A549 (cell line): ENCODE results near the gene ERGIC1. TPM values are rescaled to one million over a fixed set of nuclear protein-coding genes. Genes with fewer than 3 reads are reported as not detected.

Source experiments
- ATAC-seq, 2 experiments: fragments of 200-7000 bp in 1 of 2; fragments of >200 bp in 1 of 2; cut with Nextera tagmentation in 1 of 2; cut with Tn5 transposase in 1 of 2; 3 replicates each; pipeline versions ENCODE4 v1.8.0 to v1.9.1; 2018 to 2020; ENCODE audit warnings: mild to moderate bottlenecking in 1 of 2, moderate library complexity in 1 of 2
- CTCF ChIA-PET: fragments of 300-600 bp; sonication (Branson Sonifier 250); formaldehyde crosslinking; extraction: SDS; loops from one replicate; lab custom pipeline; 2021; ENCODE audit warnings: antibody characterized with exemption, inconsistent platforms; lab: Yijun Ruan, JAX
- POLR2A ChIA-PET: fragments of 350-600 bp; formaldehyde crosslinking; extraction: SDS; loops from one replicate; lab custom pipeline; 2021; ENCODE audit warnings: antibody characterized with exemption, inconsistent platforms; lab: Yijun Ruan, JAX
- DNase-seq, 2 experiments: peaks; one replicate each; pipeline versions ENCODE4 v3.0.0 to v3.0.0-alpha.2; 2011 to 2016; ENCODE audit warnings: low read depth in 1 of 2, low spot score in 1 of 2
- FAIRE-seq: peaks from 2 replicates; lab custom pipeline; 2011; peaks lifted over from hg19 to GRCh38; lab: Jason Lieb, UNC
- H3K27ac ChIP-seq, 2 experiments: fragments of >200 bp; sonication (Bioruptor Twin); formaldehyde crosslinking; 3 replicates each; pipeline ENCODE4 v1.5.1; 2016 to 2017
- H3K4me1 ChIP-seq: fragments of >200 bp; sonication (Bioruptor Twin); formaldehyde crosslinking; 3 replicates; pipeline ENCODE4 v1.6.1; 2016
- H3K4me2 ChIP-seq: fragments of >200 bp; sonication (Bioruptor Twin); formaldehyde crosslinking; 3 replicates; pipeline ENCODE4 v1.6.1; 2016
- H3K4me3 ChIP-seq: fragments of >200 bp; sonication (Bioruptor Twin); formaldehyde crosslinking; 3 replicates; pipeline ENCODE4 v1.5.1; 2016
- H3K9me3 ChIP-seq: fragments of >200 bp; sonication (Bioruptor Twin); formaldehyde crosslinking; 3 replicates; pipeline ENCODE4 v1.6.1; 2016
- CBX8 ChIP-seq: fragments of 200-600 bp; sonication (generic); IDR thresholded peaks from 2 replicates; pipeline ENCODE4 v1.6.1; 2016
- CEBPB ChIP-seq, 2 experiments: fragments of >200 bp in 1 of 2; sonication (Bioruptor Twin) in 1 of 2; formaldehyde crosslinking in 1 of 2; IDR thresholded peaks; 2 replicates each; pipeline ENCODE4 v1.6.1; 2012 to 2016
- EHF ChIP-seq: fragments of 250-450 bp; sonication (Bioruptor Pico); IDR thresholded peaks from 2 replicates; pipeline ENCODE4 v1.5.0; 2020; ENCODE audit warnings: mild to moderate bottlenecking
- EP300 ChIP-seq, 2 experiments: fragments of >200 bp; sonication (Bioruptor Twin); formaldehyde crosslinking; IDR thresholded peaks; 2 replicates in 1 of 2; 3 replicates in 1 of 2; pipeline ENCODE4 v1.6.1; 2016 to 2017
- ESRRA ChIP-seq: fragments of 150-350 bp; IDR thresholded peaks from 2 replicates; pipeline ENCODE4 v1.6.1; 2014; ENCODE audit warnings: mild to moderate bottlenecking, low read length, borderline replicate concordance
- FOSB ChIP-seq: fragments of 250-450 bp; sonication (Bioruptor Pico); IDR thresholded peaks from 2 replicates; pipeline ENCODE4 v1.5.0; 2020; ENCODE audit warnings: mild to moderate bottlenecking, moderate library complexity
- FOXS1 ChIP-seq: fragments of 250-450 bp; sonication (Bioruptor Pico); IDR thresholded peaks from 2 replicates; pipeline ENCODE4 v1.5.0; 2020; ENCODE audit warnings: mild to moderate bottlenecking, moderate library complexity
- GATA3 ChIP-seq: IDR thresholded peaks from 2 replicates; pipeline ENCODE4 v1.6.1; 2012; ENCODE audit warnings: borderline replicate concordance
- HDAC2 ChIP-seq: fragments of 200-600 bp; sonication (generic); IDR thresholded peaks from 2 replicates; pipeline ENCODE4 v1.6.1; 2016
- HEYL ChIP-seq: fragments of 250-450 bp; sonication (Bioruptor Pico); IDR thresholded peaks from 2 replicates; pipeline ENCODE4 v1.8.0; 2021; ENCODE audit warnings: mild to moderate bottlenecking, moderate library complexity
- JUN ChIP-seq, 2 experiments: fragments of >200 bp; sonication (Bioruptor Twin); formaldehyde crosslinking; IDR thresholded peaks; 2 replicates in 1 of 2; 3 replicates in 1 of 2; pipeline ENCODE4 v1.6.1; 2016 to 2017
- KDM5A ChIP-seq: fragments of 200-600 bp; sonication (generic); IDR thresholded peaks from 2 replicates; pipeline ENCODE4 v1.6.1; 2016; ENCODE audit warnings: antibody characterized with exemption, mild to moderate bottlenecking
- MAFK ChIP-seq: fragments of 450-650 bp; IDR thresholded peaks from 2 replicates; pipeline ENCODE4 v1.6.1; 2014; ENCODE audit not compliant: partially characterized antibody
- NR3C1 ChIP-seq: fragments of >200 bp; sonication (Bioruptor Twin); formaldehyde crosslinking; IDR thresholded peaks from 3 replicates; pipeline ENCODE4 v1.6.1; 2017
- PHF8 ChIP-seq: fragments of 200-600 bp; sonication (generic); IDR thresholded peaks from 2 replicates; pipeline ENCODE4 v1.6.1; 2016; ENCODE audit warnings: low read depth, mild to moderate bottlenecking, antibody characterized with exemption, moderate library complexity, borderline replicate concordance
- POLR2AphosphoS2 ChIP-seq: conservative IDR thresholded peaks from 2 replicates; pipeline ENCODE4 v1.6.1; 2012; ENCODE audit warnings: low read length, improper control_type of control experiment, inconsistent platforms
- RAD21 ChIP-seq, 2 experiments: fragments of >200 bp in 1 of 2; sonication (Bioruptor Twin) in 1 of 2; formaldehyde crosslinking in 1 of 2; IDR thresholded peaks in 1 of 2; conservative IDR thresholded peaks in 1 of 2; 2 replicates in 1 of 2; 3 replicates in 1 of 2; pipeline ENCODE4 v1.6.1; 2012 to 2018; ENCODE audit warnings: inconsistent platforms in 1 of 2
- RCOR1 ChIP-seq: fragments of 150-350 bp; IDR thresholded peaks from 2 replicates; pipeline ENCODE4 v1.6.1; 2014; ENCODE audit warnings: antibody characterized with exemption, low read length, low read depth
- RFX5 ChIP-seq: fragments of 450-650 bp; IDR thresholded peaks from 2 replicates; pipeline ENCODE4 v1.7.1; 2014; ENCODE audit warnings: antibody characterized with exemption, mild to moderate bottlenecking, moderate library complexity
- RNF2 ChIP-seq: fragments of 200-600 bp; sonication (generic); IDR thresholded peaks from 2 replicates; pipeline ENCODE4 v1.6.1; 2016; ENCODE audit warnings: low read depth, mild to moderate bottlenecking, antibody characterized with exemption, moderate library complexity, borderline replicate concordance
- SREBF2 ChIP-seq: fragments of 450-650 bp; IDR thresholded peaks from 2 replicates; pipeline ENCODE4 v1.6.1; 2014; ENCODE audit warnings: mild to moderate bottlenecking, moderate library complexity
- TFCP2L1 ChIP-seq: fragments of 250-450 bp; sonication (Bioruptor Pico); IDR thresholded peaks from 2 replicates; pipeline ENCODE4 v1.5.0; 2021; ENCODE audit warnings: mild to moderate bottlenecking
- ZC3H11A ChIP-seq: fragments of 450-650 bp; IDR thresholded peaks from 2 replicates; pipeline ENCODE4 v1.6.1; 2014; ENCODE audit warnings: antibody characterized with exemption, mild to moderate bottlenecking
- ZSCAN20 ChIP-seq: fragments of 250-450 bp; sonication (Bioruptor Pico); IDR thresholded peaks from 2 replicates; pipeline ENCODE4 v1.8.0; 2022; ENCODE audit warnings: mild to moderate bottlenecking, moderate library complexity
- WGBS: methylation state at CpG from one replicate; pipeline ENCODE4 v1.1.6; 2017; ENCODE audit errors: missing lambda C conversion rate; 5-methylcytosine and 5-hydroxymethylcytosine counted together
- polyA plus RNA-seq, 4 experiments: library from polyadenylated mRNA; depleted of rRNA in 3 of 4; stranded (reverse); fragments of >200 nt; fragmentation: RNase III in 1 of 4; extraction: RNeasy Plus Mini Kit Qiagen cat#74134 plus additional on column Dnase treatment in 1 of 4; gene quantifications; 2 replicates in 3 of 4; 3 replicates in 1 of 4; pipeline ENCODE4 v1.2.3, GENCODE V29; 2011 to 2017
- TF ChIP-seq, protein P1 (sequence below): fragments of 200-600 bp; sonication (generic); IDR thresholded peaks from 2 replicates; pipeline ENCODE4 v1.6.1; 2016; ENCODE audit warnings: antibody characterized with exemption, mild to moderate bottlenecking, moderate library complexity
- TF ChIP-seq, protein P2 (sequence below): IDR thresholded peaks from 2 replicates; pipeline ENCODE4 v1.6.1; 2012
- TF ChIP-seq, protein P3 (sequence below): fragments of 150-350 bp; IDR thresholded peaks from 2 replicates; pipeline ENCODE4 v1.6.1; 2014; ENCODE audit warnings: low read depth, mild to moderate bottlenecking, low read length
- TF ChIP-seq, protein P4 (sequence below): IDR thresholded peaks from 2 replicates; pipeline ENCODE4 v1.6.1; 2012
- TF ChIP-seq, protein P5 (sequence below): fragments of >200 bp; sonication (Bioruptor Twin); formaldehyde crosslinking; IDR thresholded peaks from 2 replicates; pipeline ENCODE4 v1.6.1; 2016
- TF ChIP-seq, protein P6 (sequence below): IDR thresholded peaks from 2 replicates; pipeline ENCODE4 v1.6.1; 2012; ENCODE audit warnings: low read depth, borderline replicate concordance
- TF ChIP-seq, protein P7 (sequence below): fragments of 250-450 bp; sonication (Bioruptor Pico); IDR thresholded peaks from 2 replicates; pipeline ENCODE4 v1.5.0; 2021; ENCODE audit warnings: mild to moderate bottlenecking, moderate library complexity, borderline replicate concordance

ERGIC1 gene
- polyA plus RNA-seq, 2 of the 4 experiments (the other 2 are of a cell fraction): 176 to 304 TPM

DNA sequence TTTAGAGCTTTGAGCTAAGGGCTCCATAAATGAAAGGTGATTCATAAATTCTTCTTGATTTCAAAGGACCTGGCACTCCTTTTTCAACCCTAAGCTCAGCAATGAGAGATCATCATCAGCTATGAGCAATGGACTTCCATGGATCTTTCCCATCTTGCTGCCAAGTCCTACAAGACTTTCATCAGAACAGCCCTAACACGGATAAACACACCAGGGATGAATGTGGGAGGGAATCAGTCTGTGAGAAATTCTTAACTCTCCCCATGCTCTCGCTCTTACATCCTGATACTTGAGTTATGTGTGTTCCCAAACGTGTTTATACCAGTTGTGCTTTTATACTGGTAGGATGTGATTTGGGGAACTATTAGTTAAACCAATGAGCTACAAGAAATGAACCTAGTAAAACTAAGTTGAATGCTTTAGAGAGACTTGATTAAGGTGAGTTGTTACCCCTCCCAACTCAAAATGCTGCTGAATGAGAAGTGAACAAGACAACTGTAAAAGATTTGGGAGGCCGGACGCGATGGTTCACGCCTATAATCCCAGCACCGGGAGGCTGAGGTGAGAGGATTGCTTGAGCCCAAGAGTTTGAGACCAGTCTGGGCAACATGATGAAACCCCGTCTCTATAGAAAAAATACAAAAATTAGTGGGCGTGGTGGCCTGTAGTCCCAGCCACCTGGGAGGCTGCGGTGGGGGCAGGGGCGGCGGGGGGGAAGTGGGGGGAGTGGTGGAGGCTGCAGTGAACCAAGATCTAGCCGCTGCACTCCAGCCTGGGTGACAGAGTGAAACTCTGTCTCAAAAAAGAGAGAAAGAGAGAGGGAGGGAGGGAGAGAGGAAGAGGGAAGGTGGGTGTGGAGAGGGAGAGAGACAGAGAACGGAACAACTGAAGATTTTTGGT lies 120.0 kb downstream of the ERGIC1 start:
- POLR2A ChIA-PET: interaction anchor here (0.9 to 1.6 kb wide), 6 partner anchors 23 to 239 kb away, joined by 3 to 12 read pairs (median 4); partner anchors contain the start of genes ATP6V0E1 and DUSP1
- H3K27ac ChIP-seq: peak overlapping the region; percentile 94 to 95
- DNase-seq (peak in 1 of 2 experiments; percentile 85), ATAC-seq (peak; percentile 36 to 37; a peak in 5 of 6 replicates), FAIRE-seq (no peak)
- H3K4me2 ChIP-seq: peak overlapping the region; percentile 39
- peaks cover 72% of the 10 kb centered on the region for H3K4me1 ChIP-seq
- 67% methylated on average over 13 of the region's 15 CpGs for WGBS
- H3K4me3 ChIP-seq: no peak overlapping the region
- CTCF ChIA-PET: interaction anchor here (1.0 to 3.9 kb wide), 9 partner anchors 9 to 247 kb away, joined by 3 to 34 read pairs (median 7); no protein-coding TSS in a partner anchor
- H3K9me3 ChIP-seq: no peaks in the 10 kb centered on the region
- TF ChIP-seq HDAC2 (no peak), RCOR1 (no peak), CBX8 (no peak), RFX5 (no peak), ZSCAN20 (CRISPR knock-in tag) (0 out of 2 replicates have a peak, but pooled peaks have one; percentile 45), TFCP2L1 (no peak), EHF (CRISPR knock-in tag) (no peak; the same call in 1 of the 2 replicates), POLR2AphosphoS2 (0 out of 2 replicates have a peak, but pooled peaks have one; percentile 61), ZC3H11A (no peak), ESRRA (no peak), RNF2 (no peak), FOSB (CRISPR knock-in tag) (no peak), HEYL (CRISPR knock-in tag) (no peak), SREBF2 (no peak), JUN (IDR thresholded peaks at IDR 0.05) (peak in 1 of 2 experiments; percentile 40; a peak in 1 of 5 replicates), FOXS1 (CRISPR knock-in tag) (no peak), RAD21 (conservative IDR thresholded peaks at IDR 0.05 in 1 of 2, IDR thresholded peaks at IDR 0.05 in 1 of 2) (no peak), CEBPB (IDR thresholded peaks at IDR 0.05) (no peak), GATA3 (peak; percentile 51; the same call in 1 of the 2 replicates), EP300 (IDR thresholded peaks at IDR 0.05) (peak; percentile 21 to 66; a peak in 2 of 5 replicates), KDM5A (no peak), PHF8 (no peak), NR3C1 (no peak), MAFK (no peak)
- TF ChIP-seq, protein P1, sequence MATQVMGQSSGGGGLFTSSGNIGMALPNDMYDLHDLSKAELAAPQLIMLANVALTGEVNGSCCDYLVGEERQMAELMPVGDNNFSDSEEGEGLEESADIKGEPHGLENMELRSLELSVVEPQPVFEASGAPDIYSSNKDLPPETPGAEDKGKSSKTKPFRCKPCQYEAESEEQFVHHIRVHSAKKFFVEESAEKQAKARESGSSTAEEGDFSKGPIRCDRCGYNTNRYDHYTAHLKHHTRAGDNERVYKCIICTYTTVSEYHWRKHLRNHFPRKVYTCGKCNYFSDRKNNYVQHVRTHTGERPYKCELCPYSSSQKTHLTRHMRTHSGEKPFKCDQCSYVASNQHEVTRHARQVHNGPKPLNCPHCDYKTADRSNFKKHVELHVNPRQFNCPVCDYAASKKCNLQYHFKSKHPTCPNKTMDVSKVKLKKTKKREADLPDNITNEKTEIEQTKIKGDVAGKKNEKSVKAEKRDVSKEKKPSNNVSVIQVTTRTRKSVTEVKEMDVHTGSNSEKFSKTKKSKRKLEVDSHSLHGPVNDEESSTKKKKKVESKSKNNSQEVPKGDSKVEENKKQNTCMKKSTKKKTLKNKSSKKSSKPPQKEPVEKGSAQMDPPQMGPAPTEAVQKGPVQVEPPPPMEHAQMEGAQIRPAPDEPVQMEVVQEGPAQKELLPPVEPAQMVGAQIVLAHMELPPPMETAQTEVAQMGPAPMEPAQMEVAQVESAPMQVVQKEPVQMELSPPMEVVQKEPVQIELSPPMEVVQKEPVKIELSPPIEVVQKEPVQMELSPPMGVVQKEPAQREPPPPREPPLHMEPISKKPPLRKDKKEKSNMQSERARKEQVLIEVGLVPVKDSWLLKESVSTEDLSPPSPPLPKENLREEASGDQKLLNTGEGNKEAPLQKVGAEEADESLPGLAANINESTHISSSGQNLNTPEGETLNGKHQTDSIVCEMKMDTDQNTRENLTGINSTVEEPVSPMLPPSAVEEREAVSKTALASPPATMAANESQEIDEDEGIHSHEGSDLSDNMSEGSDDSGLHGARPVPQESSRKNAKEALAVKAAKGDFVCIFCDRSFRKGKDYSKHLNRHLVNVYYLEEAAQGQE: no peak
- TF ChIP-seq, protein P2, sequence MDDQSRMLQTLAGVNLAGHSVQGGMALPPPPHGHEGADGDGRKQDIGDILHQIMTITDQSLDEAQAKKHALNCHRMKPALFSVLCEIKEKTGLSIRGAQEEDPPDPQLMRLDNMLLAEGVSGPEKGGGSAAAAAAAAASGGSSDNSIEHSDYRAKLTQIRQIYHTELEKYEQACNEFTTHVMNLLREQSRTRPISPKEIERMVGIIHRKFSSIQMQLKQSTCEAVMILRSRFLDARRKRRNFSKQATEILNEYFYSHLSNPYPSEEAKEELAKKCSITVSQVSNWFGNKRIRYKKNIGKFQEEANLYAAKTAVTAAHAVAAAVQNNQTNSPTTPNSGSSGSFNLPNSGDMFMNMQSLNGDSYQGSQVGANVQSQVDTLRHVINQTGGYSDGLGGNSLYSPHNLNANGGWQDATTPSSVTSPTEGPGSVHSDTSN: no peak
- TF ChIP-seq, protein P3, sequence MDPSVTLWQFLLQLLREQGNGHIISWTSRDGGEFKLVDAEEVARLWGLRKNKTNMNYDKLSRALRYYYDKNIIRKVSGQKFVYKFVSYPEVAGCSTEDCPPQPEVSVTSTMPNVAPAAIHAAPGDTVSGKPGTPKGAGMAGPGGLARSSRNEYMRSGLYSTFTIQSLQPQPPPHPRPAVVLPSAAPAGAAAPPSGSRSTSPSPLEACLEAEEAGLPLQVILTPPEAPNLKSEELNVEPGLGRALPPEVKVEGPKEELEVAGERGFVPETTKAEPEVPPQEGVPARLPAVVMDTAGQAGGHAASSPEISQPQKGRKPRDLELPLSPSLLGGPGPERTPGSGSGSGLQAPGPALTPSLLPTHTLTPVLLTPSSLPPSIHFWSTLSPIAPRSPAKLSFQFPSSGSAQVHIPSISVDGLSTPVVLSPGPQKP: no peak
- TF ChIP-seq, protein P4, sequence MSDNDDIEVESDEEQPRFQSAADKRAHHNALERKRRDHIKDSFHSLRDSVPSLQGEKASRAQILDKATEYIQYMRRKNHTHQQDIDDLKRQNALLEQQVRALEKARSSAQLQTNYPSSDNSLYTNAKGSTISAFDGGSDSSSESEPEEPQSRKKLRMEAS: no peak
- TF ChIP-seq, protein P5, sequence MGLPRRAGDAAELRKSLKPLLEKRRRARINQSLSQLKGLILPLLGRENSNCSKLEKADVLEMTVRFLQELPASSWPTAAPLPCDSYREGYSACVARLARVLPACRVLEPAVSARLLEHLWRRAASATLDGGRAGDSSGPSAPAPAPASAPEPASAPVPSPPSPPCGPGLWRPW: no peak
- TF ChIP-seq, protein P6, sequence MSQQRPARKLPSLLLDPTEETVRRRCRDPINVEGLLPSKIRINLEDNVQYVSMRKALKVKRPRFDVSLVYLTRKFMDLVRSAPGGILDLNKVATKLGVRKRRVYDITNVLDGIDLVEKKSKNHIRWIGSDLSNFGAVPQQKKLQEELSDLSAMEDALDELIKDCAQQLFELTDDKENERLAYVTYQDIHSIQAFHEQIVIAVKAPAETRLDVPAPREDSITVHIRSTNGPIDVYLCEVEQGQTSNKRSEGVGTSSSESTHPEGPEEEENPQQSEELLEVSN: no peak
- TF ChIP-seq, protein P7, sequence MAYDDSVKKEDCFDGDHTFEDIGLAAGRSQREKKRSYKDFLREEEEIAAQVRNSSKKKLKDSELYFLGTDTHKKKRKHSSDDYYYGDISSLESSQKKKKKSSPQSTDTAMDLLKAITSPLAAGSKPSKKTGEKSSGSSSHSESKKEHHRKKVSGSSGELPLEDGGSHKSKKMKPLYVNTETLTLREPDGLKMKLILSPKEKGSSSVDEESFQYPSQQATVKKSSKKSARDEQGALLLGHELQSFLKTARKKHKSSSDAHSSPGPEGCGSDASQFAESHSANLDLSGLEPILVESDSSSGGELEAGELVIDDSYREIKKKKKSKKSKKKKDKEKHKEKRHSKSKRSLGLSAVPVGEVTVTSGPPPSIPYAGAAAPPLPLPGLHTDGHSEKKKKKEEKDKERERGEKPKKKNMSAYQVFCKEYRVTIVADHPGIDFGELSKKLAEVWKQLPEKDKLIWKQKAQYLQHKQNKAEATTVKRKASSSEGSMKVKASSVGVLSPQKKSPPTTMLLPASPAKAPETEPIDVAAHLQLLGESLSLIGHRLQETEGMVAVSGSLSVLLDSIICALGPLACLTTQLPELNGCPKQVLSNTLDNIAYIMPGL (CRISPR knock-in tag): no peak
